ENCODE data around the gene BATF.
A peak's percentile ranks its signal among the peaks of the same experiment; 100 is the strongest.

BATF gene

DNA sequence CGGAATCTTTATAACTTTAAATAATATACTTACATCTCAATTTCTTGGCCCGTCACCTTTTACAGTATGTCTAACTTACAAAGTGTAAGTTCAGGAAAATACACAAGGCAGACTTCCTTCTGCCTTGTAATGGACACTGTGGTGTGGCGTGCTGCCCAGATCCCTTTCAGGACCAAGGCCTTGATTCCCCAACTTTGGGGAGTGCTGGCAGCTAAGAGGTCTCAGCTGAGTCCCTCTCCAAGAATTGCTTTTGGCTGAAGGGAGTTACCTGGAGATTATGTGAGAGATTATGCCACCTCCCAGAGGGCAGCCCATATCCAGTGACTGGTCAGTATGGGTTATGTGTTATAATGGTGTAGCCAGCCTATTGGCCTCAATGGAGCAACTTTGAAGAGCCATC is 21.2 kb upstream of the BATF start:
- no peak for DNase-seq

DNA sequence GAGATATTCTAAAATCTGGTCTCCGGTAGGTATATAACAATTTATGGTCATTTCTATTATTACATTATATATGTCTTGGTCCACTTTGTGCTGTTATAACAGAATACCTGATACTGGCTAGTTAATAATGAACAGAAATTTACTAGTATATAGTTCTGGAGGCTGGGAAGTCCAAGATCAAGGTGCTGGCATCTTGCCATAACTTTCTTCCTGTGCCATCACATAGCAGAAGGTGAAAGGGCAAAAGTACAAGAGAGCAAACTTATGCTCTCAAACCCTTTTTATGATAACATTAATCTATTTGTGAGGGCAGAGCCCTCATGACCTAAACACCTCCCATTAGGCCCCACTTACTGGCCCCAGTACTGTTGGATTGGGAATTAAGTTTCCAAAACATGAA is 17.9 kb upstream of the BATF start:
- DNase-seq: no peak

DNA sequence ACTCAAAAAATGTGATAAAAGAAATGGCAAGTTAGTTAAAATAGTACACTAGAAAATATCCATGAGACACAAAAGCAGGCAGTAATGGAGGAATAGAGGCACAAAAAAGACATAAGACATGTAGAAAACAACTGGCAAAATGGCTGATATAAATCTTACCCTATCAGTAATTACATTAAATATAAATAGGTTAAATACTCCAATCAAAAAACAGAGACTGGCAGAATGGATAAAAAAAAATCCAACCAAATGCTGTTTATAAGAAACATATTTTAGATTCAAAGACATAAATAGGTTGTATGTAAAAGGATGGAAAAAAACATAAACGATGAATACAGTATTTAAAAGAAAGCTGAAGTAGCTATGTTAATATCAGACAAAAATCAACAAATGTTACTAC is 15.3 kb upstream of the BATF start:
- no peak for DNase-seq

DNA sequence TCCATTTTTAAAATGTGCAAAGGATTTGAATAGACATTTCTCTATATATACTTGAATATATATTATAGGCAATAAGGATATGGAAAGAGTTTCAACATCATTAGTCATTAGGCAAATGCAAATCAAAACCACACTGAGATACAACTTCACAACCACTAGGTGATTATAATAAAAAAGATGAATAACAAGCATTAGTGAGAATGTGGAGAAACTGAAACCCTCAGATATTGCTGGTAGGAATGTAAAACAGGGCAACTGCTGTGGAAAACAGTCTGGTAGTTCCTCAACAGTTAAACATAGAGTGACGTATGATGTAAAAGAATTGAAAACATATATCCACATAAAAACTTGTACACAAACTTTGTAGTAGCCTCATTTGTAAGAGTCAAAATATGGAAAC is 11.7 kb upstream of the BATF start:
- no peak for DNase-seq

DNA sequence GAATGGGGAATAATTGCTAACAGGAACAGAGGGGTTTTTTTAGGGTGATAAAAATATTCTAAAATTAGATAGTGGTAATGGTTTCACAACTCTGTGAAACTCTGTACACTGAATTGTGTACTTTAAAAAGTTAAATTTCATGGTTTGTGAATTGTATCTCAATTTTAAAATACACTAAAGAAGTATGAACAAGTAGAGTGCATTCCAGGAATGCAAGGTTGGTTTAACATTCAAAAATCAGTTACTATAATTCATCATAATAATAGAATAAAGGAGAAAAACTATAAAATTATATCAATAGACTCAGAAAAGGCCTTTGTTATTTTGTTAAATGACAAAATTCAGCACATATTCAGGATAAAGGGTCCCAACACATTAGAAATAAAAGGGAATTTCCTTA is 11.1 kb upstream of the BATF start:
- no peak for DNase-seq

DNA sequence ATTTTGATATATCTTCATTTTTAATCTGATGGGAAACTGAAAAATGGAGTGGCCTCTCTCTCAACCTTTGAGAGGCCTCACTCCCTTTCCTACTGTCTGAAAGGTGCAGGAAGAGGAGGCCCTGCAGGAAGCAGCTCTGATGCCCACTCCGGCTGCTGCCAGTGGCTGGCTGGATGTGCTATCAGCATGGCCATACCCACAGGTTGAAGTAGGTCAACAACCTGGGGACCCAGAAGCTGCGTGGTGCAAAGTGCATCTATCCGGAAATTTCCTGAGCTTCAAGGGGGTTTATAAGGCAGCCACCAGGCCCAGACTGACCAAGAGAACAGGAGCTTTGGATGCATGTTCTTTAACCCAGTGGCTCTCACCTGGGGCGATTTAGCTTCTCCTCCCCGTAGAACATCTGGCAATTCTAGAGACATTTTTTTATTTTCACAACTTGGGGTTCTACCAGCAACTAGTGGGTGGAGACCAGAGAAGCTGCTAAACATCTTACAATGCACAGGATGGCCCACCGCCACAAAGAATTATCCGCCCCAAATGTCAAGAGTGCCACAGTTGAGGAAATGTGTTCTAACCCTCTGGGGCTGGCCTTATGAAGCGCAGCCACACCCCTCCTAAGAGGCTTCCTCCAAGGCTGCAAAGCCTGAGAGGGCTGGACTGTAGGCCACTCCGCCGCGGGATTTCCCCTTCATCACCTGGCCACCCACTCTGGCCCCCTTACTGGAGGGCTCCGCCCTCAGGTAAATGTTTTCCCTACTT is 8.2 kb upstream of the BATF start:
- no peak for DNase-seq

DNA sequence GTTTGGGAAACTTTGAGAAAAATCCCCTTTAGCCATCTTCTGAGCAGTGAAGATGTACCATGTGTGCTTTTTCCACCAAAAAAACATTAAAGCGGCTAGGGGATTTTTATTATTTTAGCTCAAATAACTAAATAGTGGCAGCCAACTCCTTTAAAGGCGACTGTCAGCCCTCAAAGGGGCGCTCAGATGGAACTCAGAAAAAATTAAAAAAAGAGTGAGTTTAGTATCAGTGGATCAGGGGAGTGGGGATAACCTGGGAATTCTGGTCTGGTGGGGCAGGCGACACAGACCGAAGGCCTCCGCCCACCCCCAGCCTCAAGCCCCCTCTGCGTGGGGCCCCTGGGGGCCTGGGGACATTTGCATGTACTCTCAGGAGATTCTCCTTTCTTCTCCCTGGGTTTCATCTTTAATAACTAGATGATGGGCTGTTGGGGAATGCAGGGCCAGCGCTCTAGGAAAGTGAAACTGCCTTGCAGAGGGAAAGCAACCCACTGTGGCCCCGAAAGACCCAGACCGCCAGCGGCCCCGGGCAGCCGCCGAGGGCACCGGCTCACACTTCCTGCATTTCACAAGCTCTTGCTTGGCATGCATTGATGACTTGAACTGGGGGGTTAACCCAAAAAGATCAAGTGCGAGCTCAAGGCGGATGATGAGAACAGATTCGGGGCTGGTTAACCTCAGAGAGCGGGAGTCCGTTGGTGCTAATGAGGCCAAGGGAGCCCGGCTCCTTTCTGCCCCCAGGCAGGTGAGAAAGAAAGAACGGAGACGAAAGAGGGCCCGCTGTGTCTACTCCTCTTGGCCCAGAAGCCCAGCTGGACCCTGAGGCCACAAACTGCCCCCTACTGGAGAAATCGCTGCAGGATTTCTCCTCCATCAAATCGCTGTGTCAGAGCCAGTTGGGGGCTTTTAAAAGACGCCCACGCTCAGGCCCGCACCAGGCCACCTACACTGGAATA is 7.3 kb upstream of the BATF start:
- DNase-seq: peak in 4 of 5 donors; percentile 23 to 75 (median 29)

DNA sequence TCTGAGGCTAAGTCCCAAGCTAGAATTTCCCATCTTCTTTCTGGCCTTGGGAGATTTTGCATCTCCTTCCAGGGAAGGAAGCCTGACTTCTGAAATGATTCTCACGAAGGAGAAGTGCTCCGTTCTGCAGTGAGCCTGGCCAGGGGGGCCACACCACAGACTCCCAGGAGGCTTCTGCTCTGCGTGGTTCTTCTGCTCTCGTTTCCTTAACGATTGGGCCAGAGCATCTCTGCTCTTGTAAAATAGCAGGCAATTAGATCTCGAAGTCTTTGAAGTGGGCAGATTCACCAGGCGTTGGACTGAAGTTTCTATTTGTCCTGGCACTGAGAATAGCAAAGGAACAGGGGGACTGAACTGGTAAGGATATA is 6.7 kb upstream of the BATF start:
- no peak for DNase-seq

DNA sequence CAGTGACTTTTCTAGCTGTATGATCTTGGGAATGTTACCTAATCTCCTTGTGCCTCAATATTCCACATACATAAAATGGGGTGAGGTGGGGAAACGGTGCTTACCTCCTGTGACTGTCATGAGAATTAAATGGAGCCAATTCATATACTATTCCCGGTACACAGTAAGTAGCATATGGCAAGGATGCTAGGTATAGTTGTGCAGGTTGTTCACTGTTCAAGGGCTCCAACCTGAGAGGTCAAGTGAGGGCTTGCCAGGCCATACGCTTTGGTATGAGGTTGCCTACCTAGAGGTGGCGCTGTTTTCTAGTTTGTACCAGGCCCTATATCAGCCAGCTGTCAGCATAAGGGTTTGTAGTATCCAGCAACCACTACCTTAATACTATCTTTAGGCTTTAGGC is 3.6 kb upstream of the BATF start:
- DNase-seq: peak in 1 of 5 donors; percentile 70

DNA sequence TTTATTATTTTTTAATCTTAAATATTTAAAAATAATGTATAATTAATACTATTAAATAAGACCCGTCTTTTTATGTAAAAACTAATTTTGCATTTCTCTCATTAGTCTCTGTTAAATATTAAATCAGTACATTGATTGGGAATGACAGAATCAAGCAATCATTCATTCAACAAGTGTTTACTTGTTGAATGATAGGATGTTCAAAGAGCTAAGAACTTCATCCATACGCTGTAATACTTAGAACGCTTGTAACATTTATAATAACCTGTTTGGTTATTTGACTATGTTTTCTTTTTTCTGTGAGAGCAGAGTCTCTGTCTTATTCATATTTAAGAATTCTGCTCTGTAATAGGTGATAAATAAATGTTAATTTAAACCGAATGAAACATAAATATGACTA is 2.9 kb upstream of the BATF start:
- DNase-seq: no peak

DNA sequence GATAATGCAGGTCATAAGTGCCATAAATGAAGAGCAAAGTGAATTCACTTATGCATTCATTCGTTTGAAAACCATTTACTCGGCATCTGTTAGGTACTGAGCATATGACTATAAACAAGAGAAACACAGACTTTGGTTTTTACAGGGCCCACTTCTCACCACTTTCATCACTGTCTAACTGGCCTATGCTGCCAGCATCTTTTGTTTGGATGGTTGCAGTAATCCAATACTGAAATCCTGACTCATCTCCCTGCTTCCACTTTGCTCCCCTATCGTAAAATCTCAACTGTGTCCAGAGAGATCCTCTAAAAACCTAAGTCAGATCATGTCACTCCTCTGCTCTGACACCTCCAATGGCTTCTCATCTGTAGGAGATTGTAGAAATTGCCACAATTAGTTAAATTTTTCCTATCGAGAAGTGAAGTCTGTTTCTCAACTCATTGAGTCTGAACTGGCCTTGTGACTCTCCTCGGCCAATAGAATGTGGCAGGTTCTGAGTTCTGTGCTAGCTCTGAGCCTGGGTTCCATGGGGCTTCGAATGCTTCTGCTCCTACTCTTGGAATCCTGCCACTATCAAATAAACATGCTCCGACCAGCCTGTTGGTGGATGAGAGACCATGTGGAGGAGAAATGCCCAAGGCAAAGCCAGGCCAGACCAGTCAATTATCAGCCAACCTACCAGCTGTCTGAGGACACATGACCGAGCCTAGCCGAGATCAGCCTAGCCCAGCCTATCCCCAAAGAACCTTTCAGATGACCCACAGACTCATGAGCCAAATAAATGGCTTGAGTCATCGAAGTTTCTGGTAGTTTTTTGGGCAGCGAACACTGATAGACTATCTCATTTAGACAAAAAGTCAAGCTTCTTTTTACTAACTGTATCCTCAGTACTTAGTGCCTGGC is 2.2 kb upstream of the BATF start:
- no peak for DNase-seq

DNA sequence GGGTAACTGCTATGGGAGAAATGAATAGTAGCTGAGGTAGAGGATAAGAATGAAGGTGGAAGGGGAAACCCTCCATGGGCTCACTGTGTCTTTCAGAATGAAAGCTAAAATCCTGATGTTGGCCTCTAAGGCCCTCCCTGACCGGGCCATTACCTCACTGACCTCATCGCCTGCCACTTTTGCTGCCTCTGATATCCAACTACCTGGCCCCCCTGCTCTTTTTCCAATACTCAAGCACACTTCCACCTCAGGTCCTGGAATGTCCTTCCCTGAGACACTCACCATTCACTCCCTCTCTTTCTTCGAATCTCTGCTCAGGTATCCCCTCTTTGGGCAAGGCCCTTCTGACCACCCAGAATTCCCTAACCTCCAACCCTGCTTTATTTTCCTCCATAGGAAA is 1.4 kb upstream of the BATF start:
- DNase-seq: no peak

DNA sequence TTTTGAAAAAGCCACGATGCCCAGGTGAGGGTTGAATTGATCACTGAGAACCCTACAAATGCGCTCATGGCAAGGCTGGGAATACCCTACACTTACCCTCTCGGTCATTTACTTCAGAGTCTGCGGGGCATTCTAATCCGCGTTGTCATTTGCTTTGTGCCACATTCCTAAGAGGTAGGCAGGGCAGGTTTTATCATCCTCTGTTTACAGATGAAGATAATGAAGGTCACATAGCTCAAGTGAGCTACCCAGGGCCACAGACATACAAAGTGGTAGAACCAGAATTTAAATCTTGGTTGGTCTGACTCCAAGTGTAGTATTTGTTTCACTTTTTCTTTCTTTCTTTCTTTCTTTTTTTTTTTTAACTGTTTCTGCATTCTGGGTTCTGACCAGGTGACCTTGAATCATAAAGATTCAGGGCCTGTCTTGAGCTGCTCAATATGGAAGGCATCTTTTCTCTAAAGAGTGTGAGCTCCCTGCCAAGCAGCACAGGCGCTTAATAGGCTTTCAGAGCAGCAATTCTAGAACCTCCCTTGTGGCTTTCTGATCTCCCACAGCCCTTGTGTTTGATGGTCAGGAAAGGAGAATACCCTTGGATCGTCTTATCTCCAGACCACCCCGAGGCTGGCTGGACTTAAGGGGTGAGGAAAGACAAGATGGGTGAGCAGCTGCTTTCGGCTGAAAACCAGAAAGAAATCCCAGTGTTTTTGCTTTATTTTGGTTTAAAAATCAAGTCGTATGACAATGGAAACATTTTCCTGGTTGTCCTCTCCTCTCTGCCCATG is 662 bp upstream of the BATF start:
- DNase-seq: peak in 1 of 5 donors; percentile 47

DNA sequence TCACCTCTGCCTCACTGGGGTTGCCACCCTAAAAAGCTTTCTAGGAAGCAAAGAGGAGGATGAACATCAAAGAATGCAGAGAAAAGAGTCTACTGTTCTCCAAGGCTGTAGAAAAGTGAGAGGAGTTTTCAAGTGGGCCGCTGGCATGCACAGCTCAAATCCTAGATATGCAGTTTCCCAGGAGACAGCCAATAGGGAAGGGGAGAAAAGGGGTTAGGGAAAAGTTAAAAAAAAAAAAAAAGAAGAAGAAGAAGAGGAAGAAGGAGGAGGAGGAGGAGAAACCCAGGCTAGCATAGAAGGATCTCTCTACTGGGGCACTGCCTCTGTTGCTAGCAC is 682 bp downstream of the BATF start:
- no peak for DNase-seq

DNA sequence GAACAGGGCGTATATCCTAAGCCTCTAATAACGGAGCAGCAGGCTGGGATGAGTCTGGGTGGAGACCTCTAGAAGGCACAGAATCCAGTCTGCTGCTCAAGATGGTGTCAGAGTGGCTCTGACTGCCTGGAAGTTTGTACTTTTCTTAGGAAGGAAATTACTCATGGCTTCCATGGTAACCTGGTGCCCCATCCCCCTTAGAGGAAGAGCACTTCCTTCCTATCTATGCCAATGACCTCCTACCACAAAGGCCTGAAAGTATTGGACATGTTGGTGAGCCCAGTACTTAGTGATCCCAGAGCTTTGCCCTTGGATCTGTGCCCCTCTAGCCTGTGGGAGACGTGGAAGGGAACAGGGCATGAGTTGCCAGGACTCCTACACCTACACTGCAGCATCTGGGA is 1.5 kb downstream of the BATF start:
- DNase-seq: peak in 1 of 5 donors; percentile 58

DNA sequence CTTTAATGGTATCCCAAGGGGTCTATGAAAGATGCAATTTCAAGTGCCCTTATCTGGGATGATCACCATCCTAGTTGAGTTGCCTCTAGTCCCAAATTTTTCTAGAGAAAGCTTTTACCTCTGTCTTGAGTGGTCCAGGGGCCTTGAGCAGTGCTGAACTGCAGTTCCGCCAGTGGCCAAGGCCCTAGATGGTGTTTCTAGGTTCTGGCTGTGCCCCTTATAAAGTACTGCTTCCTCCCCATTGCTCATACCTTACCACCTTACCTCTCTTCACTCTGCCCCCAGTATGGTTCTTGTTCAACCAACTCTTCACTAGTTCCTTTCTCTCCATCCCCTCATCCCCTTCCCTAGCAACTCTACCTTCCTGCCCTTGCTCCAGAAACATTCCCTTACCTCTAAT is 3.7 kb downstream of the BATF start:
- no peak for DNase-seq

DNA sequence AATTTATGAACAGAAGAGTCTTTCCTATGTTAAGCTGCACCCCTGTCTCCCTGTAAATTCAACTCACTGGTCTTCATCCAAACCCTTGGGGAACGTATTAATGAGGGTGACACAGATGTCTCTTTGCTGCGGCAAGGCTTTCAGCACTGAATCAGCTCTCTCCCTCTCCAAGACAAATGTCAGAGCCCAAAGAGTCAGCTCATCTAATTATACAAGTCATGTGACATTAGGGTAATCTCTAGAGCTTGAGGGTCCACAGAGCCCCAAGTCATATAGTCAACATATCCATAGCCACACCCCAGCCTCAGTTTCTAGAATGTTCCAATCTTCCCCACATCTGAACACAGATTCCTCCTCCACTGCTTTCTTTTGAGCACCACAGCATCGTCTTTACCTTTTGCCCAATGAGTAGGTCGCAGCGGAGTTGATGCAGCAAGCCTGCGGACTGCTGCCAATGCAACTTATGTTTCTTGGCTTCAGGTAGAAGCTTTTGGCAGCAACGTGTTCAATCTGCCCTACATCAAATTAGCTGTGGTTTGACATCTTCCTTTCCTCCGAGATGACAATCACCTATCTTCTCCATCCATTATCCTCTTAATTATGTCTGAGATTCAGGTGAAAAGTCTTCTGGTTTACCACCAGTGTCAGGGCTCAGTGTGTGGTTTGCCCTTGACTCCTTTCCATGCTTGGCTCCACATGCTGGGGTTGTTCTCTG is 5.3 kb downstream of the BATF start:
- DNase-seq: no peak

DNA sequence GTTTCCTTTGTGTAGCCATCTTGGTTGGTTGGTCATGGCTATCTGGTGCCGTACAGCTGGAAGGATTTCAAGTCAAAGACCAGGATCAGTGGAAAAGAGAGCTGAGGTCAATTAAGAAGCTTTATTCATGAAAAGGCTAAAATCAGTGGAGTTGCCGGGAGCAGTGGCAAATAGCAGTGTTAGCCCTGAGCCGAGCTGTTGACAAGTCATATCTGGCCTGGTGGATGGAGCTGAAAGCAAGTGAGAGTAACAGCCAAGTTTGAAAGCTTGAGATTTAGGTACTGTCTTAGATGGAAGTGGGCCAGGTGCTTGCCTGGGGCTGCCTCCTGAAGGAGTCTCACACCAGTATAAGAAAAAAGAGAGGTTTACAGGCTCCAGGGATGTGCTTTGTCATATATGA is 9.0 kb downstream of the BATF start:
- DNase-seq: no peak

DNA sequence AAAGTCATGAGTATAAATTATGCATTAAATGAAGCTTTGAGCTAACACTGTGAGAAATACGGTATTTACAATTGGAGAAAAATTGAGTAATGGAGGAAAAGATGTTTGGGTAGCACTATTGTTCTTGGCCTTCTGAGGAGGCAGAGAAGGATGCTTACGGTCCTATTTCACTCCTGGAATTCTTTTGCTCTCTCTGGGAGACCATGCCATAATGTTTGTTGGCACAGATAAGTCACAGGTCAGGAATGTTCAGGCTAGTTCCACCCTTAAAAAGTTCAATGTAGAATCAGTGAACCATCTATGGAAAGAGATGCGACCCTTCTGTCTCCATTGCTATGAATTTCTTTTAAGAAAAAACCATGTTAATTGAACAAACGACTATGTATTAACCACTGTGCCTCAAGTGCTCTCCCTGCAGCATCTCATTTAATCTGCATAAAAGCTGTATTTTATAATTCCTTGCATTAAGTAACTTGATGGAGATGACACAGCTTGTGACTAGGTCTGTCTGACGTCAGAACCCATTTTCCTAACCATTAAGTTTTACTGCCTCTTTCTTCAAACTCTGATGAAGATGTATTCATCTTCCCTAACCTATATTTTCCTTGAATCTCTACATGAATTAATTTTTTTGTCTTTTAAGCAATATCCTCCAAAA is 9.5 kb downstream of the BATF start:
- DNase-seq: no peak

DNA sequence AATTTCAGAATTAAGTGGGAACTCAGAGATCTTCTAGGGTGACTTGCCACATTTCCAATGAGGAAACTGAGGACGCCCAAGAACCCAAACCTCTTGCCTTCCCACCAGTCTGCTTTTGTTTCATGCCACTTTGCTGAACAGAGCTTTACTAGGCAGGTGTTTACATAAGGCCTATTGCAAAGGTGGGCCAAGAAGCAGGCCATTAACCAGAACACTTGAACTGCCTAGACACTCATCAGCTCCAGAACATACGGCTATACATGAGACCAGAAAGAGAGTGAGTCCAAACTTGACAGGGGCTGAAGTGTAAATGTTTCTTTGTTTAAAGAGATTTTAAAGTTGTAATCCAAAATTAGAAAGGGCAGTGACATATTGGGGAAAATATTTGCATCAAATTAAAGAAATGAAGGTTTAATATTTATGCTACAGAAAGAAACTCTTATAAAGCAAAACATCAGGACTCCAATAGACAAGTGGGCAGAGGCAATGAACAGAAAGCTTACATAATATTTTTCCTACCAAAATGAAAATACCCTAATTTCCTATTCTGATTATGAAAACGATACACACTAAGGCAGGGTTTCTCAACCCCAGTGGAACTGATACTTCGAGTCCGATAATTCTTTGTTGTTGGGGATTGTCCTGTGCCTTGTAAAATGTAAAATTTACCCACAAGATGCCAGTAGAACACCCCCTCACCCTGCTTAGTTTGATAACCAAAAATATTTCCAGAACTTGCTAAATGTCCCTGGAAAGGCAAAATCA is 11.7 kb downstream of the BATF start:
- DNase-seq: no peak
